ENCODE results near the gene FOXL1.

DNA sequence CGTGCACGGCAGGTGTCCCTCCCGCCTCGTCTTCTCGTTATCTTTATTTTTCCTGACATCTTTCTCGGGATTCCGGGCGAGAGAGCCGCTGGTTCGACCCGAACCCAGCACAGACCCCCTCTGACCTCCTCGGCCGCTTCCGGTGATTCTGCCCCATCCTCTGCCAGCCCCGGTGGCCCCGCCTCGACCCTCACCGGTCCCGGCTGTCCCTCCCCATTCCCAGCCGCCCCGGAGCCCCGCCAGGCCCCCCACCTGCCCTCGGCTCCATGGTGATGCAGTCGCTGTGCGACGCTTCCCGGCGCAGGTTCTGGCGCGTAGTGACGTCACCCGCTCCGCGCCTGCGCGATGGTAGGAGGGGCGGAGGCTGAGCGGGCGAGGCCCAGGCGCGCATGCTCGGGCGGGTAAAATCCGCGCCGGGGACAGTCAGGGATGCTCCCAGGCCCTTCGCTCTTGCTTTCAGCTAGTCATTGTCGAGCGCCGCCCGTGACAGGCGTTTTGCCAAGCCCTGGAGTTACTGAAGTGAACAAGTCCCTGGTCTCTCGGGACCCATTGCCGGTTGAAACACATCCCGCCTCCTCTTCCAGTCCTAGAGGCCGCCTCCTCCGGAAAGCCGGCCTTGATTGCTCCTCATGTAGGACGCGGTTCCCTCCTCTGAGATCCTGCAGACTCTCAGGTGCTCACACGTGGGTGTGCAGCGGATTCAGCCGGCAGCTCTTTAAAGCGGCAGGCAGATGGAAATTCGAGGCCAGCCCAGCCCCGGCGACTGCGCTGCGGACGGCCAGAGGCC is 23.2 kb upstream of the FOXL1 start, which contains the start of gene MTHFSD:
- TF ChIP-seq, protein P1, sequence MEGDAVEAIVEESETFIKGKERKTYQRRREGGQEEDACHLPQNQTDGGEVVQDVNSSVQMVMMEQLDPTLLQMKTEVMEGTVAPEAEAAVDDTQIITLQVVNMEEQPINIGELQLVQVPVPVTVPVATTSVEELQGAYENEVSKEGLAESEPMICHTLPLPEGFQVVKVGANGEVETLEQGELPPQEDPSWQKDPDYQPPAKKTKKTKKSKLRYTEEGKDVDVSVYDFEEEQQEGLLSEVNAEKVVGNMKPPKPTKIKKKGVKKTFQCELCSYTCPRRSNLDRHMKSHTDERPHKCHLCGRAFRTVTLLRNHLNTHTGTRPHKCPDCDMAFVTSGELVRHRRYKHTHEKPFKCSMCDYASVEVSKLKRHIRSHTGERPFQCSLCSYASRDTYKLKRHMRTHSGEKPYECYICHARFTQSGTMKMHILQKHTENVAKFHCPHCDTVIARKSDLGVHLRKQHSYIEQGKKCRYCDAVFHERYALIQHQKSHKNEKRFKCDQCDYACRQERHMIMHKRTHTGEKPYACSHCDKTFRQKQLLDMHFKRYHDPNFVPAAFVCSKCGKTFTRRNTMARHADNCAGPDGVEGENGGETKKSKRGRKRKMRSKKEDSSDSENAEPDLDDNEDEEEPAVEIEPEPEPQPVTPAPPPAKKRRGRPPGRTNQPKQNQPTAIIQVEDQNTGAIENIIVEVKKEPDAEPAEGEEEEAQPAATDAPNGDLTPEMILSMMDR (IDR thresholded peaks at IDR 0.05) = 0 out of 3 replicates have a peak, but pooled peaks have one; percentile 10
- no peak for TF ChIP-seq CEBPB (IDR thresholded peaks at IDR 0.05)
- TF ChIP-seq CBX8 (IDR thresholded peaks at IDR 0.05) = no peak
